ENCODE results near the gene RGCC.

RGCC gene

DNA sequence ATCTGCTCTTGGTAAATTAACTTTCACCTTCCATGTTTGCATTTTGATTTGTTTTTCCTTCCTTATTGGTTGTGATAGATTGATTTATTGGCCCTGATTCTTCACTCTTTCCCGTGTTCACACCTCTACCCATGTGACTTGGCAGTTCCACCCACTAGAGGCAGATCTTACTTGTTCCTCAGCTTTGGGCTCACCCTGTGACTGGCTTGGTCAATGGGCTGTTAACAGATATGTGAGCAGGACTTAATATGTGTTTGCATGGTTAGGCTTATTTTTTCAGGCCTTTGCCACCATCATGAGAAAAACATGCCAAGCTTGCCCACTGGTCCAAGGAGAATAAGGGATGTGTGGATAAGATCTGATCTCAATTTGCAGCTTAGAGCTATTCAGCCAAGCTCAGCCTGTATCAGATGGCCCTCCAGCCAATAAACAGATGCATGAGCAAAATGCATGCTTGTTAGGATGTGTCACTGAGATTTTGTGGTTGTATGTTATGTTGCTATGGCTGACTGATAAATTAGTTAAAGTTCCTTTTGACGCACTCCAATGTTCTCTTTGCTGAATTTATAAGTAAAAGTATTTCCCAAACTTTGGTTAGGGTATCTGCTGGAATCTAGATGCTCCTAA lies 48.0 kb downstream of the RGCC start:
- TF ChIP-seq, protein P1, sequence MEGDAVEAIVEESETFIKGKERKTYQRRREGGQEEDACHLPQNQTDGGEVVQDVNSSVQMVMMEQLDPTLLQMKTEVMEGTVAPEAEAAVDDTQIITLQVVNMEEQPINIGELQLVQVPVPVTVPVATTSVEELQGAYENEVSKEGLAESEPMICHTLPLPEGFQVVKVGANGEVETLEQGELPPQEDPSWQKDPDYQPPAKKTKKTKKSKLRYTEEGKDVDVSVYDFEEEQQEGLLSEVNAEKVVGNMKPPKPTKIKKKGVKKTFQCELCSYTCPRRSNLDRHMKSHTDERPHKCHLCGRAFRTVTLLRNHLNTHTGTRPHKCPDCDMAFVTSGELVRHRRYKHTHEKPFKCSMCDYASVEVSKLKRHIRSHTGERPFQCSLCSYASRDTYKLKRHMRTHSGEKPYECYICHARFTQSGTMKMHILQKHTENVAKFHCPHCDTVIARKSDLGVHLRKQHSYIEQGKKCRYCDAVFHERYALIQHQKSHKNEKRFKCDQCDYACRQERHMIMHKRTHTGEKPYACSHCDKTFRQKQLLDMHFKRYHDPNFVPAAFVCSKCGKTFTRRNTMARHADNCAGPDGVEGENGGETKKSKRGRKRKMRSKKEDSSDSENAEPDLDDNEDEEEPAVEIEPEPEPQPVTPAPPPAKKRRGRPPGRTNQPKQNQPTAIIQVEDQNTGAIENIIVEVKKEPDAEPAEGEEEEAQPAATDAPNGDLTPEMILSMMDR (IDR thresholded peaks at IDR 0.05; ENCODE audit: insufficient read depth, low read length, poor library complexity, severe bottlenecking): no peak
- Histone ChIP-seq H3K27me3 (replicated peaks; ENCODE audit: control insufficient read depth, insufficient read depth, low read length) (no peaks in the 10 kb centered on the region), H3K36me3 (ENCODE audit: control insufficient read depth, insufficient read depth, low read length) (no peaks in the 10 kb centered on the region), H3K4me3 (replicated peaks; ENCODE audit: low read depth, low read length) (no peak overlapping the region)
- no peak for DNase-seq (ENCODE audit: extremely low read depth, insufficient read length)

DNA sequence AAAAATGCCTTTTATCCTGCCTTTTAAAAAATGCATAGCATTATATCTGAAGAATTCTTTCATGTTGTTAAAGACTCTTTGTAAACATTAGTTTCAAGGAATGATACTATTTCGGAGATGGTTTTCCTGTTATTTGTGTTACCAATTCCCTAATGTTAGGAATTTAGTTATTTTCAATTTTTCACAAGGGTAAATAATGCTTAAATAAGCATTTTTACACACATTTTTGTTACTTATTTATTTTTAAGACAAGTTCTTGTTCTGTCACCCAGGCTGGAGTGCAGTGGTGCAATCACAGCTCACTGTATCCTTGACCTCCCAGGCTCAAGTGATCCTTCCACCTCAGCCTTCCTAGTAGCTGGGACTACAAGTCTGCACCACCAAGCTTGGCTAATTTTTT lies 49.0 kb downstream of the RGCC start:
- TF ChIP-seq, protein P1 (IDR thresholded peaks at IDR 0.05; ENCODE audit: insufficient read depth, low read length, poor library complexity, severe bottlenecking): no peak
- no peak for DNase-seq (ENCODE audit: extremely low read depth, insufficient read length)

GRCh38 chr13:41509971-41510370 lies 52.6 kb downstream of the RGCC start:
- Histone ChIP-seq H3K36me3 (ENCODE audit: control insufficient read depth, insufficient read depth, low read length) (no peaks in the 10 kb centered on the region), H3K4me3 (replicated peaks; ENCODE audit: low read depth, low read length) (no peak overlapping the region), H3K27me3 (replicated peaks; ENCODE audit: control insufficient read depth, insufficient read depth, low read length) (no peaks in the 10 kb centered on the region)
- DNase-seq (ENCODE audit: extremely low read depth, insufficient read length): no peak
- TF ChIP-seq, protein P1 (IDR thresholded peaks at IDR 0.05; ENCODE audit: insufficient read depth, low read length, poor library complexity, severe bottlenecking): no peak

More for the DNA sequence above, 49.0 kb downstream of the RGCC start:
- Histone ChIP-seq H3K36me3 (ENCODE audit: control insufficient read depth, insufficient read depth, low read length) (no peaks in the 10 kb centered on the region), H3K4me3 (replicated peaks; ENCODE audit: low read depth, low read length) (no peak overlapping the region), H3K27me3 (replicated peaks; ENCODE audit: control insufficient read depth, insufficient read depth, low read length) (no peaks in the 10 kb centered on the region)

DNA sequence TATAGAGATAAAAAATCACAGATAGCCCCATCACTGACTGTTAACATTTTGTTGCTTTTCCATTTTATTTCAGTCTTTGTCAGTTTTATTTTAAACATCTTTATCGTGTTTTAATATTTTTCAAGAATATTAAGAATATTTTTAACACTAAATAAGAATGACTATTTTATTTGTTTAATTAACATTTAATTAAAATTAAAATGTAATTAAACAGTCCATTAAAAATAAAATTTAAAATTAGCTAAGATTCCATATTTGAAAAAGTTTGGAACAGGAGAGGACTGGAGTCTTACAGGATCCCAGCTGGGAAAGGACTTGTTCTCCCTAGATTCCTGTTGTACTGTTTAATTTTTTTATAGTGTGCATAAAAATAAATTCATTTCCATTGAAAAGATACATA lies 54.5 kb downstream of the RGCC start:
- Histone ChIP-seq H3K36me3 (ENCODE audit: control insufficient read depth, insufficient read depth, low read length) (no peaks in the 10 kb centered on the region), H3K4me3 (replicated peaks; ENCODE audit: low read depth, low read length) (no peak overlapping the region), H3K27me3 (replicated peaks; ENCODE audit: control insufficient read depth, insufficient read depth, low read length) (no peaks in the 10 kb centered on the region)
- TF ChIP-seq, protein P1 (IDR thresholded peaks at IDR 0.05; ENCODE audit: insufficient read depth, low read length, poor library complexity, severe bottlenecking): no peak
- no peak for DNase-seq (ENCODE audit: extremely low read depth, insufficient read length)

- H3K4me3 ChIP-seq (replicated peaks; ENCODE audit: low read depth, low read length): no peak overlapping the region
Observed at GRCh38 chr13:41512441-41512840, 55.1 kb downstream of the RGCC start.

More at GRCh38 chr13:41512441-41512840, 55.1 kb downstream of the RGCC start:
- DNase-seq (ENCODE audit: extremely low read depth, insufficient read length): no peak
- no peaks in the 10 kb centered on the region for H3K36me3 ChIP-seq (ENCODE audit: control insufficient read depth, insufficient read depth, low read length)
- no peaks in the 10 kb centered on the region for H3K27me3 ChIP-seq (replicated peaks; ENCODE audit: control insufficient read depth, insufficient read depth, low read length)
- TF ChIP-seq, protein P1 (IDR thresholded peaks at IDR 0.05; ENCODE audit: insufficient read depth, low read length, poor library complexity, severe bottlenecking): no peak

Measured in GM06990 (cell line).